HepG2 (cell line): Measurements from ENCODE around the gene SPEM2.

Experiments used
- CBX1 ChIP-seq: IDR thresholded peaks from one replicate; pipeline ENCODE4 v1.6.1; 2016; ENCODE audit warnings: antibody characterized with exemption, low read depth
- GATAD2A ChIP-seq: IDR thresholded peaks from 2 replicates; pipeline ENCODE4 v1.6.1; 2016
- POLR2A ChIP-seq, 2 experiments: IDR thresholded peaks; 2 replicates each; pipeline ENCODE4 v1.6.1; 2011; ENCODE audit warnings: low read depth in 2 of 2, low read length in 2 of 2, mild to moderate bottlenecking in 1 of 2, moderate library complexity in 1 of 2; ENCODE audit not compliant: insufficient read depth in 1 of 2
- RAD21 ChIP-seq: fragments of 450-650 bp; formaldehyde crosslinking; IDR thresholded peaks from 2 replicates; pipeline ENCODE4 v1.5.0; 2020; ENCODE audit warnings: mild to moderate bottlenecking
- TAF1 ChIP-seq: sonication (generic); formaldehyde crosslinking; IDR thresholded peaks from 2 replicates; pipeline ENCODE4 v1.4.0; 2020; ENCODE audit warnings: missing genetic modification reagents
- TF ChIP-seq, protein P1 (sequence below): sonication (generic); formaldehyde crosslinking; IDR thresholded peaks from 2 replicates; pipeline ENCODE4 v1.5.0; 2020; ENCODE audit warnings: mild to moderate bottlenecking, missing genetic modification reagents, moderate library complexity

DNA sequence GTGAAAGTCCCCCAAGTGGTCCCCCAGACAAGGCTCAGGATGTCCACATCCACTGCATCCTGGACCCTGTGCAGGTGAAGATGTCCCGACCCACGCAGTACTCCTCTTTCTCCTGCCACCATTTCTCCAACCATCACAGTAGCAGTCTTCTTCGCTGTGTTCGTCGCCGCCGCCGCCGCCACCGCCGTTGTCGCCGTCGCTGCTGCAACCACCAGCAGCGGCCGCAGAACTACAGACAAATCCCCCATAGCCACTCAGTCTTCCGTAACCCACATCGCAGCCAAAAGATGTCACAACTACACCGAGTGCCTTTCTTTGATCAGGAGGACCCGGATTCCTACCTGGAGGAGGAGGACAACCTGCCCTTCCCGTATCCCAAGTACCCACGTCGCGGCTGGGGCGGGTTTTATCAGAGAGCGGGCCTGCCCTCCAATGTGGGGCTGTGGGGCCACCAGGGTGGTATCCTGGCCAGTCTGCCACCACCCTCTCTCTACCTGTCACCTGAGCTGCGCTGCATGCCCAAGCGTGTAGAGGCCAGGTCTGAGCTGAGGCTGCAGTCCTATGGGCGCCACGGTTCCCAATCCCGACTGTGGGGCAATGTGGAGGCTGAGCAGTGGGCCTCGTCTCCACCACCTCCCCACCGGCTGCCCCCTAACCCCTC, 917 bp downstream of the SPEM2 start:
- TF ChIP-seq POLR2A (IDR thresholded peaks at IDR 0.05; ENCODE audit: insufficient read depth in 1 of 2, low read depth in 2 of 2, low read length in 2 of 2) (no peak), TAF1 (CRISPR knock-in tag) (no peak), CBX1 (no peak), GATAD2A (CRISPR knock-in tag) (no peak), RAD21 (CRISPR knock-in tag) (no peak)
- TF ChIP-seq, protein P1, sequence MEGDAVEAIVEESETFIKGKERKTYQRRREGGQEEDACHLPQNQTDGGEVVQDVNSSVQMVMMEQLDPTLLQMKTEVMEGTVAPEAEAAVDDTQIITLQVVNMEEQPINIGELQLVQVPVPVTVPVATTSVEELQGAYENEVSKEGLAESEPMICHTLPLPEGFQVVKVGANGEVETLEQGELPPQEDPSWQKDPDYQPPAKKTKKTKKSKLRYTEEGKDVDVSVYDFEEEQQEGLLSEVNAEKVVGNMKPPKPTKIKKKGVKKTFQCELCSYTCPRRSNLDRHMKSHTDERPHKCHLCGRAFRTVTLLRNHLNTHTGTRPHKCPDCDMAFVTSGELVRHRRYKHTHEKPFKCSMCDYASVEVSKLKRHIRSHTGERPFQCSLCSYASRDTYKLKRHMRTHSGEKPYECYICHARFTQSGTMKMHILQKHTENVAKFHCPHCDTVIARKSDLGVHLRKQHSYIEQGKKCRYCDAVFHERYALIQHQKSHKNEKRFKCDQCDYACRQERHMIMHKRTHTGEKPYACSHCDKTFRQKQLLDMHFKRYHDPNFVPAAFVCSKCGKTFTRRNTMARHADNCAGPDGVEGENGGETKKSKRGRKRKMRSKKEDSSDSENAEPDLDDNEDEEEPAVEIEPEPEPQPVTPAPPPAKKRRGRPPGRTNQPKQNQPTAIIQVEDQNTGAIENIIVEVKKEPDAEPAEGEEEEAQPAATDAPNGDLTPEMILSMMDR (CRISPR knock-in tag), result no peak
